Left ventricle myocardium superior (tissue), 1 donor: ENCODE measurements around the gene OSBPL2. TPM values are rescaled to one million over a fixed set of nuclear protein-coding genes. Genes with fewer than 3 reads are reported as not detected.

Experiments used
- ATAC-seq: fragments of 200-7000 bp; cut with Tn5 transposase; one replicate; pipeline ENCODE4 v1.9.1; 2020; ENCODE audit warnings: mild to moderate bottlenecking, moderate library complexity
- DNase-seq: peaks from one replicate; pipeline ENCODE4 v3.0.0-alpha.2; 2020
- intact Hi-C: fragments of 100-400 bp; cut with micrococcal nuclease; formaldehyde crosslinking; loops from one replicate; pipeline ENCODE4 v1.11.0; 2022
- total RNA-seq: library from RNA; stranded (reverse); fragmentation: NEBNext Ultra II Directional; extraction: Animal tissue kit (Norgen Biotek cat#: 25700); gene quantifications from one replicate; pipeline ENCODE4 v1.2.1, GENCODE V29; 2021
- donor health status: DM: no; HTN: yes; CAD: no; lungs with severe emphysema.

The OSBPL2 gene
- total RNA-seq, 1 donor from 2014 or later, result 60.0 TPM

DNA sequence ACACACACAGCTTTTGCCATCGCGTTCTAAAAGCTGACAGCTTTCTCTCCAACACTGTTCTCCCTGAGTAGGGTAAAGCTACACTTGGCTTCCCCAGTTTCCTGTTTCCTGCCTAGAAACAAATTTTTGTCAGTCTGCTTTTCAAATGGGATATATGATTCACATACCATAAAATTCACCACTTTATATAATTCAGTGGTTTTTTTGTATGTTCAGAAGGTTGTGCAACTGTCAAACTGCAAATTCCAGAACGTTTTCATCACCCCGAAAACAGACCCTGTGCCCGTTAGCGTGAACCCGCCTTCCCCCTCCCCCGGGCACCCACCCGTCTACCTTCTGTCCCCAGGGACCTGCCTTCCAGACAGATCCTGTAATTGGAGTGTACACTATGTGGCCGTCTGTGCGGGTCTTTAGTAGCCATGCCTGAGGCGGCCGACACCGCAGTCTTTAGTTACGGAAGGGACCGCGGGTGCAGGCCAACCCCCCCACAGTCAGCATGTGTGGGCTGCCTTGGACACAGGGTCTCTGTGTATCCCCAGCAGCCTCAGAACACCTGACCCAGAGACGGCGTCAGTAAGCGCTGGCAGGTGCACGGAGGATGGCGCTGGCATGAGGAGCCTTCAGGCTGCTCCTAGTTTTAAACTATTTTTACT, 34.8 kb upstream of the OSBPL2 start:
- peak; percentile 20 for DNase-seq
- no peak for ATAC-seq
- intact Hi-C loops, result no loop called here

DNA sequence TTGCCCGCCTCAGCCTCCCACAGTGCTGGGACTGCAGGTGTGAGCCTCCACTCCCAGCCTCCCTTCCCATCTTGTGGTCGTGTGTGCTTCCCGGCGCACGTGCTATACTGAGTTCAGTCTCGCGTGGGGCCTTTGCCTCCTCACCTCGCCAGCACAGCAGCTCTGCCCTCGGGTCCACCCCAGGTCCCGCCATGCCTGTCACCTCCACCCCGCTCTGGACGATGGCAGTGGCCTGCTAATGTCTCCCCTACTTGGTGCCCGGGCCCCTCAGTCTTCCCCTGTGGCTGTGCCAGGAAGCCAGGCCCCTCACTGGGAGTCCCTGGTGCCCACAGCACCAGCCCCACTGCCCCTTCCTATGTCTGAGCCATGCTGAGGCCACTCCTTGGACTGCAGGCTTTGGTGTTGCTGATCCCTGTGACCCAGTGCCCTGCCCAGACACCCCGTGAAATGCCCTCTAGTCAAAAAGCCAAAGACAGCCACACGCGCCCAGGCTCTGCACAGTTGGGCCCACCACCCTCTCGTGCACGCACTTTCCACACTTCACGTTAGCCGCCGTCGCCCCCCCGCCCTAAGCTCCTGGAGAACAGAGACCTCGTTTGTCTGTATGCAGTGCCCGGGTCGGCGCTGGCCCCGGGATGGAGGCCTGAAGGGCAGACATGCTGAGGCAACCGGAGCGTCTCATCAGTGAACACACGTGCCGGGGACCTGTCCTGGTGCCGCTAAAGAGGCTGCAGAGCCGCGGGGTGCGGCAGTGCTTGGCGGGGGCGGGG, 32.5 kb upstream of the OSBPL2 start:
- ATAC-seq (no peak), DNase-seq (peak; percentile 23)
- intact Hi-C loops, result no loop called here

DNA sequence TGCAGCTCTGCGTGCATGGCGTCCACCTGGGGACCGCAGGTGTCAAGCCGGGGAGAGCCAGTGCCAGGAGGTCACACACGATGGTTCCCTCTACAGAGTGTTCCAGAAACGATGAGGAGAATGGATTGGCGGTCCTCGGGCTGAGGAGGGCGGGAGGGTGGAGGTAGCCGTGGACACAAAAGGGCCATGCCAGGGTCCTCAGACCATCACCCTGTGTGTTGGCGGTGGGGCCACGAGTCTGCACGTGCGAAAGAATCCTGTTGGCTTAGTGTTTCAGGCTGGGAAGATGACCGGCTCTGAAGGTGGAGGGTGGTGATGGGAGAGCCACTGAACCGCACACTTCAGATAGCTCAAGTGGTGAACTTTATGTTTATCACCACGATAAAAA, 31.9 kb upstream of the OSBPL2 start:
- ATAC-seq, result no peak
- DNase-seq, result peak; percentile 24
- intact Hi-C loops, result no loop called here

DNA sequence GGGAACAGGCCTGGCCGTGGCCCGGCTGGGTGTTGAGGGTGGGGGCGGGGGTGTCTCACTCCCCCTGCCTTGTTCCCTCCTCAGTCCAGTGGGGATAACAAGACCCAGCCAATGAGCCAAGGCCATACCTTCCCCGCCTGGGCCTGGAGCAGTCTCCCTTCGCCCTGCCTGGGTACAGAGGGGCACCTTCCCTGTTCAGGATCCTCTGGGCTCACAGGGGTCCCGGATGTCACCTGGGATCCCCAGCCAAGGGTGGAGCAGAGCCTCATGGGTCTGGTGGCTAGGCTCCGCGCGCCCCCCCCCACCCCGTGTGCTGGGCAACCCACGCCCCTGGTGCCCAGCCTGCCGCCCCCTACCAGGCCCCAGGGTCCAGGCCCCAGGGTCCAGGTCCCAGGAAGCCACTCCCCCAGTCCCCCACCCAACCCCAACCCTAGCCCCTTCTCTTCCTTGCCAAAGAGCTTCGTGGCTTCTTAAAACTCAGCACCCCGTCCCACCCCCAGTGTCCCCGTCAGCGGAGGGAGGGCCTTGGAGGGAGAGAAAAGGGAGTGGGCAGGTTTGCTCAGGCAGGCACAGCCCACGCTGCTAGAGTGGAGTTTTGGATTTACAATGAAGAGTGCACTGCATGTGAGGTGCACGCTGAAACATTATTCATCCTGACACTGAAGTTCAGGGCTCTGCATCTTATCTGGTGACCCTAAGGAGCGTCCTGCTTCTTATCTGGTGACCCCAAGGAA, 30.1 kb upstream of the OSBPL2 start:
- no peak for ATAC-seq
- intact Hi-C loops, result no loop called here

GRCh38 chr20:62208795-62209755, 29.2 kb upstream of the OSBPL2 start:
- ATAC-seq (peak; percentile 21), DNase-seq (peak; percentile 32)

More for the DNA sequence above, 30.1 kb upstream of the OSBPL2 start:
- DNase-seq, result peak; percentile 19

DNA sequence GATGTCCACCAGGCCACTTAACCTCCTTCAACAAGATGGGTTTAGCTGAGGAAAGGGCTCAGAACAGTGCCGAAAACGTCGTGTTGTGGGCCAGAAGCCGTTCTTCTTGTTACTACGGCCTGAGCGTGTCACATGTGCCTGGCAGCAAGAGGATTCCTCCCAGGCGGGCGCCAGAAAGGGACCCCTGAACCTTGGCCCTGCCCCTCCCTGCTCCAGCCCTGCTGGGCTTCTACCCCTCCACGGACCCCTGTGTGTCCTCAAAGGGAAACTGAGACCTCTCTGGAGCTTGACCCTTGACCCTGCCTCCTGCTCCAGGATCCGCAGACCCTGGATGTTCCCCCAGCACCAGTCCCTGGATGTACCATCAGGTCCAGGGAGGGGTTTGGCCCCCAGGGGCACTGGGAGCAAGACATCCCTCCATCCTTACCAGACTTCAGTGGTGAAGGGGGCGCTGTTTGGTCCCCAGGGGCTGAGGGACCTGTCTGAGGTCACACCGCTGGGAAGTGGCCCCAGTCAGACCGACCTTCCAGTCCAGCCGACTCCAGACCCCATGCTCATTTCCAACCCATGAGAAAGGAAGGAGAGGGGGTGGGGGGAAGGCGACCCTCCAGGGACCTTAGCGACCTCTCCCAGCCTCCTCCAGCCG, 28.3 kb upstream of the OSBPL2 start:
- intact Hi-C loops, result no loop called here
- ATAC-seq, result no peak
- peak; percentile 22 for DNase-seq

More at GRCh38 chr20:62208795-62209755, 29.2 kb upstream of the OSBPL2 start:
- intact Hi-C loops, result no loop called here

DNA sequence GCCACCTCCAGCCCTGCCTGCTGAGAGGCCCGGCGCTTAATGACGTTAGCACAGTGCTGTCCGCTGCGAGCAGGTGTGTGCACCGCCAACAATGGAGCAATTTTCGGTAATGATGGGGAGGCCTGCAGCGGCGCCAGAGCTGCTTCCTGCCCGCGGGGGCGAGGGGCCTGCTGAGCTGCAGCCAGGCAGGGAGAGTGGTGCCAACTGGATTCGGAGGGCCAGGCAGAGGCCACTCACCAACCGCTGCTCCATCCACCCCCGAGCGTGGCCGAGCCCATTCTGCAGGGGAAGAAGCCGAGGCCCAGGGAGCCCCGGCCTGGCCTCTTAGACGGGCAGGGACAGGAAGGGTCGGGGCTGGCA, 27.8 kb upstream of the OSBPL2 start:
- DNase-seq (peak; percentile 23), ATAC-seq (no peak)
- intact Hi-C loops, result no loop called here

- no peak for ATAC-seq
- intact Hi-C loops, result no loop called here
- DNase-seq, result no peak
Measured at GRCh38 chr20:62211216-62211615, 27.1 kb upstream of the OSBPL2 start.

GRCh38 chr20:62211769-62212288, 26.5 kb upstream of the OSBPL2 start:
- DNase-seq, result peak; percentile 16
- intact Hi-C loops, result no loop called here
- ATAC-seq, result no peak

GRCh38 chr20:62212299-62212698, 26.0 kb upstream of the OSBPL2 start:
- DNase-seq, result peak; percentile 11
- intact Hi-C loops, result no loop called here
- no peak for ATAC-seq

GRCh38 chr20:62214067-62214466, 24.3 kb upstream of the OSBPL2 start:
- ATAC-seq (no peak), DNase-seq (no peak)
- intact Hi-C loops, result no loop called here

GRCh38 chr20:62215020-62215990, 23.0 kb upstream of the OSBPL2 start:
- intact Hi-C loops, result no loop called here
- ATAC-seq, result no peak
- DNase-seq, result no peak

- DNase-seq (no peak), ATAC-seq (no peak)
- intact Hi-C loops, result no loop called here
Measured at GRCh38 chr20:62215991-62216635, 22.2 kb upstream of the OSBPL2 start.

GRCh38 chr20:62216636-62217566, 21.4 kb upstream of the OSBPL2 start:
- intact Hi-C loops, result no loop called here
- no peak for DNase-seq
- ATAC-seq, result no peak

DNA sequence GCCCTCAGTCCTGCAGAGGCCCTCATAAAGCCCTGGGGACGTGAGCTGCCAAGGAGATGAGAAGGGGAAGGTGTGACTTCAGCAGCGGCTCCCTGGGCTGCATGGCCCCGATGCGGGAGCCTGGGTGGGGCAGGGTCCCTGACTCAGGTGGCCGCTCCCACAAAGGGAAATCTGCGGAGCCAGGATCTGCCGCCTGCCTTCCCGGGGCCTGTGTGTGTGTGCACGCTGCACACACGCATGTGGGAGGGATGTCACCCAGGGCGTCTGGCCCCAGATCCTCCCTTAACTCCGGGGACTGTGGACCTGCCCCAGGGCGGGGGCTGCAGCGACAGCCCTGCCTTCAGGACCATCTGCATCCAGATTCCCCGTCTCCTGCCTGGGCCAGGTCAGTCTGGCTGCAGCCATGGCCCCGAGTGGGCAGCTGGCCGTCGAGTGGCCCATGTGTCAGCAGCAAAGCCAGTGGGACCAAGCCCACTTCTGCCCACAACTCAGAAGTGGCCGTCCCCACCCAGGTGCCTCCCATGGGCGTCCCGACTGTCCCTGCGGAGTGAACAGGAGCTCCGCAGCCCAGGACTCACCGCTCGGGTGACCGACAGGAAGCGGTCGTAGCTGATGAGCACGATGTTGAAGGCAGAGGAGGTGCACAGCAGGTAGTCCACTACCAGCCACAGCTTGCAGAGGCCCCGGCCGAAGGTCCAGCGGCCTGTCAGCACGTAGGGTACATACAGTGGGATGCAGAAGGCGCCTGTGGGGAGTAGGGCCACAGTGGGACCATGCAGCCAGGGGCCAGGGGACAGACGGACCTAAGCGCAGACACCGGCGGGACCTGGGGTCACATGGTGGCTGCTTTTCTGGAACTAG, 20.2 kb upstream of the OSBPL2 start:
- ATAC-seq (no peak), DNase-seq (no peak)
- intact Hi-C loops, result no loop called here
